GM21367 (cell line): ENCODE data around the gene AHI1.

Experiments
- ATAC-seq: cut with Tn5 transposase; IDR thresholded peaks from one replicate; pipeline ENCODE4 v1.9.1; 2021; ENCODE audit not compliant: unreplicated experiment

Gene AHI1

GRCh38 chr6:135236732-135237131 is 260.8 kb downstream of the AHI1 start:
- no peak for ATAC-seq

- ATAC-seq = no peak
These were observed 261.2 kb downstream of the AHI1 start for GRCh38 chr6:135236319-135236718.

- no peak for ATAC-seq
These were observed 261.8 kb downstream of the AHI1 start for GRCh38 chr6:135235716-135236115.

- no peak for ATAC-seq
These were observed 263.1 kb downstream of the AHI1 start for GRCh38 chr6:135234492-135234780.

GRCh38 chr6:135233686-135234491 is 263.7 kb downstream of the AHI1 start:
- ATAC-seq = peak; percentile 45
